ENCODE measurements around the gene CYP11A1.

Gene CYP11A1

DNA sequence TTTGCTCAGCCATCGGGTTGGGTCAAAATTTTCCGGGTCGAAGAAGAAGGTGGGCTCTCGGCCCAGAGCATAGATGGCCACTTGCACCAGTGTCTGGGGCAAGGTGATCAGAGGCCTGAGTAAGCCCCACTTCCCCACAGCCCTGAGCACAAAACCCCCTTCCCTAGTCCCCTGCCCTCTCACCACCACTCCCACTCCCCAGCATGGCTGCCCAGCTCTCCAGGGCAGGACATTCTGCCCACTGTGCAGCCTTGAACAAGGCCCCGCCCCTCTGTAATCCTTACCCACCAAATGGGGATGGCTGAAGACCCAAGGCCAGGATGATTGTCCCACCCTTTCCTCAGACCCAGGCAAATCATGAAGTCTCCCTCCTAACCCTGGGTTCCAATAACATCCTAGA lies 28.8 kb downstream of the CYP11A1 start:
- Mint-ChIP-seq H3K36me3 (no peaks in the 10 kb centered on the region), H3K4me3 (no peak overlapping the region), H3K4me1 (ENCODE audit: low read depth) (no peaks in the 10 kb centered on the region), H3K9me3 (ENCODE audit: low read depth) (no peaks in the 10 kb centered on the region), H3K27ac (no peak overlapping the region), H3K27me3 (no peaks in the 10 kb centered on the region)

DNA sequence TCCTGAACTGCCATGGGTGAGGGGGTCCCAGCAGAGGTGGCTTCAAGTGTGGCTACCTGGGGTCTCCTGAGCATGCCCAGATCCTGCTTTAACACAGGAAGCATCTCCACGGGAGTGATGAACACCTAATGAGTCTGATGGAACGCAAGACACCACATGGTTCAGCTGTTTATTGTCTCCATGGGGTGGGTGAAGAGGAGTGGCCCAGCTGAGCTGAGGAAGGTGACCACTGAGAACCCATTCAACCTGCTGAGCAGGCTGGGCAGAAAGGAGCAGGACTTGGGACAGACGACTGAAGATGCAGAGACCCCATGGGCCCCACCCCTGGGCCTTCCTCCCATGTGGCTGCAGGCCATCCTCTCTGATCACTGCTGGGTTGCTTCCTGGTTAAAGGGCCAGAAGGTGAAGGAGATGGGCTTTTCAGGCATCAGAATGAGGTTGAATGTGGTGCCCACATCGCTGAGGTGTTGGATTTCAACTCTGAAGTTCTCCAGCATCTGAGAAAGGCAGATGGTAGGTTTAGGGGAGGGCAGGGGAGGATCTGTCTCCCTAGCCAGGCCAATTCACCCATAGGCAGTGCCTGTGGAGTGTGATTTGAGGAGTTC lies 29.7 kb downstream of the CYP11A1 start:
- no peak overlapping the region for H3K27ac Mint-ChIP-seq
- no peaks in the 10 kb centered on the region for H3K36me3 Mint-ChIP-seq
- no peak overlapping the region for H3K4me3 Mint-ChIP-seq
- no peaks in the 10 kb centered on the region for H3K9me3 Mint-ChIP-seq (ENCODE audit: low read depth)
- no peaks in the 10 kb centered on the region for H3K4me1 Mint-ChIP-seq (ENCODE audit: low read depth)
- H3K27me3 Mint-ChIP-seq: no peaks in the 10 kb centered on the region

GRCh38 chr15:74337146-74337545 lies 30.3 kb downstream of the CYP11A1 start:
- Mint-ChIP-seq H3K27me3 (no peaks in the 10 kb centered on the region), H3K36me3 (no peaks in the 10 kb centered on the region), H3K4me3 (no peak overlapping the region), H3K27ac (no peak overlapping the region), H3K4me1 (ENCODE audit: low read depth) (no peaks in the 10 kb centered on the region), H3K9me3 (ENCODE audit: low read depth) (no peaks in the 10 kb centered on the region)

DNA sequence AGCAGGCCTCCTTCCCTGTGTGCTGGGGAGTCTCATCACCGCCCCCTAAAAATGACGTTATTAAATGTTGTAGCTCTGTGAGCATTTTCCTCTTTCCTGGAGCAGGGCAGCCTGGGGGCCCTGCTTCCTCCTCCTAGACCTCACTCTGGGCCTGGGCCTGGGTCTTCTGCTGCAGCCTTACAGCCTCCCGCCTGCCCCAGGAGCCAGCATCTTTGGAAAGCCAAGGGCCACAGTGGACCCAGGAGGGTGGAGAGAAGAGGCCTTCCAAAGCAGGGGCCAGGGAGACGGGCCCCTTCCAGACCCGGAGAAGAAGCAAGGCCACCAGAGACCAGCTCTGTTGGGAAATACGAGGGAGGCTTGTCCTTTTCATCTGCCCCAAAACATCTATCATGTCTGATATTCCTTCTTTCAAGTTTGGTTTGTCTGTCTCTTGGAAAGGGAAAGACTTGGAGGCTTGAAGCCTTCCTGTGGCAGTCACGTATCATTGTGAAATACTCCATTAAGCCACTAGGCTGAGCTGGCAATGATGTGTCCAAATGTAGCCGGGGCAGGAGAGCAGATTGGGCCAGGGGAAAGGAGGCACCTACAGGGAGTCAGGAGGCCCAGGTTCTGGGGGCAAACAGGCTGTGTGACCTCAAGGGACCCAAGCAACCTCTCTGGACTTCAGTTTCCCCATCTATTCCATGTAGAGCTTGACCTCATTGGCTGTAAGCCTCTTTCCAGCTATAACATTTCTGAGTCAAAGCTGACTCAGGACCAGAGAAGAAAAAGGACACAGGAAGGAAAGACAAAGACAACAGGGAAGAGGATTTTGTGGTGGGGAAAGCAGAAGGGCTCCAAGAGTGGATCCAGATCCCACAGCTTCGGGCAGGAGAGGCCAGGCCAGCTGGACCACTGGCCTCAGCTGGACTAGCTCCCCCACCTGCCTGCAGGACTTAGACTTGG lies 31.1 kb downstream of the CYP11A1 start:
- Mint-ChIP-seq H3K9me3 (ENCODE audit: low read depth) (no peaks in the 10 kb centered on the region), H3K4me3 (no peak overlapping the region), H3K27me3 (no peaks in the 10 kb centered on the region), H3K27ac (no peak overlapping the region), H3K36me3 (no peaks in the 10 kb centered on the region), H3K4me1 (ENCODE audit: low read depth) (no peaks in the 10 kb centered on the region)

DNA sequence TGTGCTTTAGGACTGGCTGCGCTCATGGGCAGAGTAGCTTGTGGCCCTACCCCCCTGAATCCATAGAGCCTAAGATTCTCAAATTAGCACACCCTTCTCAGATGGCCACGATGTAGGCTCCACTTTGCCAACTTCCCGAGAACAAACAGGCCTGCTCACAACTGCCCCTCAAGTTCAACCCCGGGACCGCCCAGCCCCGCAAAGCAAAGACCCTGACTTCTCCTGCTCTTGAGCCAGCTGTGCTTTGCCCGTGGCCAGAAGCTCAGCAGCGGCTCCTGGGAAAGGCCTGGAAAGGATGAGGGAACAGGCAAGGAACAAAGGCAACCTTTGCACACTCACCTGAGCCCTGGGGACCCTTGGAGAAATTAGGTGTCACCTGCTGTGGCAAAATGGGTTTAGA lies 32.0 kb downstream of the CYP11A1 start:
- H3K4me1 Mint-ChIP-seq (ENCODE audit: low read depth): no peaks in the 10 kb centered on the region
- H3K36me3 Mint-ChIP-seq: no peaks in the 10 kb centered on the region
- H3K27ac Mint-ChIP-seq: no peak overlapping the region
- H3K9me3 Mint-ChIP-seq (ENCODE audit: low read depth): no peaks in the 10 kb centered on the region
- no peaks in the 10 kb centered on the region for H3K27me3 Mint-ChIP-seq
- no peak overlapping the region for H3K4me3 Mint-ChIP-seq

DNA sequence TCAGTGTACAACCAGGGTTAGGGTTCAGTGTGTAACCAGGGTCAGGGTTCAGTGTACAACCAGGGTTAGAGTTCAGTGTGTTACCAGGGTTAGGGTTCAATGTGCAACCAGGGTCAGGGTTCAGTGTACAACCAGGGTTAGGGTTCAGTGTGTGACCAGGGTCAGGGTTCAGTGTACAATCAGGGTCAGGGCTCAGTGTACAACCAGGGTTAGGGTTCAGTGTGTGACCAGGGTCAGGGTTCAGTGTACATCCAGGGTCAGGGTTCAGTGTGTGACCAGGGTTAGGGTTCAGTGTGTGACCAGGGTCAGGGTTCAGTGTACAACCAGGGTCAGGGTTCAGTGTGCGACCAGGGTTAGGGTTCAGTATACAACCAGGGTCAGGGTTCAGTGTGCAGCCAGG lies 33.3 kb downstream of the CYP11A1 start:
- H3K27me3 Mint-ChIP-seq: no peaks in the 10 kb centered on the region
- H3K27ac Mint-ChIP-seq: no peak overlapping the region
- H3K36me3 Mint-ChIP-seq: no peaks in the 10 kb centered on the region
- no peak overlapping the region for H3K4me3 Mint-ChIP-seq
- no peaks in the 10 kb centered on the region for H3K9me3 Mint-ChIP-seq (ENCODE audit: low read depth)
- H3K4me1 Mint-ChIP-seq (ENCODE audit: low read depth): peaks cover 2% of the 10 kb centered on the region

DNA sequence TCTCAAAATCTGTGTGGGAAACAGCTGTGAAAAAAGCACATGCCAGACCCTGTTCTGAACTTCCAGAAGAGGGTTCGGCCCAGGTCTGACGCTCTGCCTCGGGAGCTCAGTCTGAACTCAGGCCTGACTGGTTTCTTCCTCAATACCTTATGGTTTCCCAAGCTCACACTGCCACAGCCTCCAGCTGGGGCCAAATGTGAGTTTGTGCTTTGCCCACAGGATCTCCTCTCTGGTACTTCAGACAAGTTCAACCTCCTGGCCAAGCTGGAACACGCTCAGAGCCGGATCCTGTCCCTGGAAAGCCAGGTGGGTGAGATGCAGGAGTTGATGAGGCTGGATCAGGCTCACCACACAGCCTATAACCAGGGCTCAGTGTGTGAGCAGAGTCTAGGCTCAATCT lies 33.8 kb downstream of the CYP11A1 start:
- no peaks in the 10 kb centered on the region for H3K9me3 Mint-ChIP-seq (ENCODE audit: low read depth)
- H3K4me1 Mint-ChIP-seq (ENCODE audit: low read depth): peaks cover 6% of the 10 kb centered on the region
- no peaks in the 10 kb centered on the region for H3K36me3 Mint-ChIP-seq
- no peak overlapping the region for H3K27ac Mint-ChIP-seq
- no peak overlapping the region for H3K4me3 Mint-ChIP-seq
- no peaks in the 10 kb centered on the region for H3K27me3 Mint-ChIP-seq

DNA sequence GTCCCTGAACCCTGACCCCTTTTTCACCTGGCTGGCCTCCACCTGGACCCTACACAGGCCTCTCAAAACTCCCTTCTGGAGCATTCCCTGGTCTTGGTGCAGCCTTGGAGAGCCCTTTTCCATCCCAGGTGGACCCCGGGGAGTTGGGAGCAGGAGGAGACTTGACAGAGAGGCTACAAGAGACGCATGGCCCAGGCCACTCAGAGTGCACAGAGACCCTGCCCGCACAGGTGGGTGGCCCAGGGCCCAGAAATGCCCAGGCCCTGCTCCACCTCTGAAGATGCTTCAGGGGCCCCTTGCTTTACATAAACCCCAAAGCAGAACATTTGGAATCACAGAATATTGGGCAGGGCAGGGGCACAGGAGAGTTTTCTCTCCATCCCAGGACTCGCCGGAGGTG lies 34.4 kb downstream of the CYP11A1 start:
- Mint-ChIP-seq H3K9me3 (ENCODE audit: low read depth) (no peaks in the 10 kb centered on the region), H3K4me3 (no peak overlapping the region), H3K36me3 (no peaks in the 10 kb centered on the region), H3K27ac (no peak overlapping the region), H3K27me3 (no peaks in the 10 kb centered on the region), H3K4me1 (ENCODE audit: low read depth) (peaks cover 11% of the 10 kb centered on the region)

GRCh38 chr15:74332611-74333010 lies 34.8 kb downstream of the CYP11A1 start:
- H3K27me3 Mint-ChIP-seq: no peaks in the 10 kb centered on the region
- no peak overlapping the region for H3K27ac Mint-ChIP-seq
- H3K36me3 Mint-ChIP-seq: no peaks in the 10 kb centered on the region
- no peak overlapping the region for H3K4me3 Mint-ChIP-seq
- no peaks in the 10 kb centered on the region for H3K9me3 Mint-ChIP-seq (ENCODE audit: low read depth)
- peaks cover 16% of the 10 kb centered on the region for H3K4me1 Mint-ChIP-seq (ENCODE audit: low read depth)

DNA sequence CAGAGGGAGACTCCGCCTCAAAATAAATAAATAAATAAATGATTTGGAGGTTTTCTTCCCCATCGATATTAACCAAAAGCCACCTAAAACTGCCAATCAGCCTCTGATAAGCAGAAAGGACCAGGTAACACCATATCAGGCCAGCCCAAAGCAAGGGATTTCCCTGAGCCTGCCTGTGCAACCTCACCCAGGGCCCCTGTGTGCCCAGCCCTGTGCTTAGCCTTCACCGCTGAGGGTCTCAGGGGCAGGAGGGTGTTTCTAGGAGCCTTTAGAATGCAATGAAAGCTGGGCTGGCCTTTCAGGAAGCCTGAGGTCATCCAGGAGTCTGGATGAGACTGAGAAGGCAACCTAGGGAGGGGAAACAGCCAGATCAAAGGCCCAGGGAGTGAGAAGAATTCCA lies 35.4 kb downstream of the CYP11A1 start:
- H3K4me1 Mint-ChIP-seq (ENCODE audit: low read depth): peaks cover 17% of the 10 kb centered on the region

GRCh38 chr15:74330861-74331408 lies 36.5 kb downstream of the CYP11A1 start:
- peaks cover 17% of the 10 kb centered on the region for H3K4me1 Mint-ChIP-seq (ENCODE audit: low read depth)
- H3K4me3 Mint-ChIP-seq: no peak overlapping the region
- no peaks in the 10 kb centered on the region for H3K27me3 Mint-ChIP-seq
- no peaks in the 10 kb centered on the region for H3K9me3 Mint-ChIP-seq (ENCODE audit: low read depth)
- no peaks in the 10 kb centered on the region for H3K36me3 Mint-ChIP-seq
- H3K27ac Mint-ChIP-seq: no peak overlapping the region

More for the DNA sequence above, 35.4 kb downstream of the CYP11A1 start:
- Mint-ChIP-seq H3K27me3 (no peaks in the 10 kb centered on the region), H3K9me3 (ENCODE audit: low read depth) (no peaks in the 10 kb centered on the region), H3K27ac (no peak overlapping the region), H3K36me3 (no peaks in the 10 kb centered on the region), H3K4me3 (no peak overlapping the region)

GRCh38 chr15:74328331-74329056 lies 39.0 kb downstream of the CYP11A1 start:
- H3K27ac Mint-ChIP-seq: no peak overlapping the region
- no peaks in the 10 kb centered on the region for H3K36me3 Mint-ChIP-seq
- H3K4me1 Mint-ChIP-seq (ENCODE audit: low read depth): peaks cover 17% of the 10 kb centered on the region
- H3K27me3 Mint-ChIP-seq: no peaks in the 10 kb centered on the region
- no peaks in the 10 kb centered on the region for H3K9me3 Mint-ChIP-seq (ENCODE audit: low read depth)
- H3K4me3 Mint-ChIP-seq: no peak overlapping the region

GRCh38 chr15:74327756-74328155 lies 39.7 kb downstream of the CYP11A1 start:
- H3K4me1 Mint-ChIP-seq (ENCODE audit: low read depth): peaks cover 17% of the 10 kb centered on the region
- H3K4me3 Mint-ChIP-seq: no peak overlapping the region
- no peaks in the 10 kb centered on the region for H3K9me3 Mint-ChIP-seq (ENCODE audit: low read depth)
- H3K36me3 Mint-ChIP-seq: no peaks in the 10 kb centered on the region
- H3K27ac Mint-ChIP-seq: no peak overlapping the region
- H3K27me3 Mint-ChIP-seq: no peaks in the 10 kb centered on the region

GRCh38 chr15:74326746-74327145 lies 40.7 kb downstream of the CYP11A1 start:
- Mint-ChIP-seq H3K4me3 (no peak overlapping the region), H3K4me1 (ENCODE audit: low read depth) (peaks cover 17% of the 10 kb centered on the region), H3K27ac (no peak overlapping the region), H3K9me3 (ENCODE audit: low read depth) (no peaks in the 10 kb centered on the region), H3K27me3 (no peaks in the 10 kb centered on the region), H3K36me3 (no peaks in the 10 kb centered on the region)

DNA sequence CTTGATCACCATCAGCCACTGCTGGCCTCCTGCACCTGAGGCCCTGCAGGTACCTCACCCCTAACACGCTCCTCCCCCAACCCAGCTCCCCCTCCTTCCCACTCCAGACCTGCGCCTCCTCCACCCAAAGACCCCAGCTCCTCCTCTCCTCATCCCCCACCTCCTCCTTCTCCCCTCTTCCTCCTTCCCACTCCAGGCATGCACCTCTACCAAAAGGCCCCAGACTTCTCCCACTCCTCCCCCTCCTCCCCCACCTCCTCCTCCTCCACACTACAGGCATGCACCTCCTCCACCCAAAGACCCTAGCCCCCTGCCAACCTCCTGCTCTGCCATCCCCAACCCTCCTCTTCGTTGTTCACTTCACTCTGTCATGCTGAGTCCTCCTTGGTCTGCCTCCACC lies 42.7 kb downstream of the CYP11A1 start:
- no peaks in the 10 kb centered on the region for H3K27me3 Mint-ChIP-seq
- no peak overlapping the region for H3K27ac Mint-ChIP-seq
- H3K36me3 Mint-ChIP-seq: no peaks in the 10 kb centered on the region
- H3K9me3 Mint-ChIP-seq (ENCODE audit: low read depth): no peaks in the 10 kb centered on the region
- peaks cover 24% of the 10 kb centered on the region for H3K4me1 Mint-ChIP-seq (ENCODE audit: low read depth)
- H3K4me3 Mint-ChIP-seq: no peak overlapping the region

Measured in activated naive CD8-positive, alpha-beta T cell (primary cell).